Muscle layer of colon (tissue), 2 donors: ENCODE results near the gene SLC38A9.
"Not testable (repeated sequence)": the region's sequence is repeated elsewhere in the genome, so short reads cannot be mapped to it uniquely, and the experiment has no call there.

Source experiments
- H3K27ac ChIP-seq: one replicate; pipeline ENCODE4 v1.7.0; 2013; ENCODE audit warnings: low read depth, mild to moderate bottlenecking, low read length, moderate library complexity
- H3K27me3 ChIP-seq, 2 donors: one replicate each; pipeline ENCODE4 v1.7.0; 2013; ENCODE audit warnings: low read length in 2 of 2, mild to moderate bottlenecking in 2 of 2; ENCODE audit not compliant: insufficient read depth in 2 of 2, control insufficient read depth in 1 of 2
- H3K36me3 ChIP-seq: one replicate; pipeline ENCODE4 v1.7.0; 2013; ENCODE audit warnings: mild to moderate bottlenecking, low read length; ENCODE audit not compliant: insufficient read depth
- H3K4me1 ChIP-seq: one replicate; pipeline ENCODE4 v1.7.0; 2013; ENCODE audit warnings: mild to moderate bottlenecking, low read length; ENCODE audit not compliant: insufficient read depth
- H3K4me3 ChIP-seq, 2 donors: one replicate each; pipeline ENCODE4 v1.7.0; 2013; ENCODE audit warnings: low read length in 2 of 2, low read depth in 1 of 2, mild to moderate bottlenecking in 1 of 2, moderate library complexity in 1 of 2
- H3K9ac ChIP-seq: one replicate; pipeline ENCODE4 v1.7.0; 2013; ENCODE audit warnings: low read length
- H3K9me3 ChIP-seq: one replicate; pipeline ENCODE4 v1.7.0; 2013; ENCODE audit warnings: mild to moderate bottlenecking, low read length
- donor health status: abdominal sarcoma.
- donor health status: Adenocarcinoma of cecum.

The SLC38A9 gene

DNA sequence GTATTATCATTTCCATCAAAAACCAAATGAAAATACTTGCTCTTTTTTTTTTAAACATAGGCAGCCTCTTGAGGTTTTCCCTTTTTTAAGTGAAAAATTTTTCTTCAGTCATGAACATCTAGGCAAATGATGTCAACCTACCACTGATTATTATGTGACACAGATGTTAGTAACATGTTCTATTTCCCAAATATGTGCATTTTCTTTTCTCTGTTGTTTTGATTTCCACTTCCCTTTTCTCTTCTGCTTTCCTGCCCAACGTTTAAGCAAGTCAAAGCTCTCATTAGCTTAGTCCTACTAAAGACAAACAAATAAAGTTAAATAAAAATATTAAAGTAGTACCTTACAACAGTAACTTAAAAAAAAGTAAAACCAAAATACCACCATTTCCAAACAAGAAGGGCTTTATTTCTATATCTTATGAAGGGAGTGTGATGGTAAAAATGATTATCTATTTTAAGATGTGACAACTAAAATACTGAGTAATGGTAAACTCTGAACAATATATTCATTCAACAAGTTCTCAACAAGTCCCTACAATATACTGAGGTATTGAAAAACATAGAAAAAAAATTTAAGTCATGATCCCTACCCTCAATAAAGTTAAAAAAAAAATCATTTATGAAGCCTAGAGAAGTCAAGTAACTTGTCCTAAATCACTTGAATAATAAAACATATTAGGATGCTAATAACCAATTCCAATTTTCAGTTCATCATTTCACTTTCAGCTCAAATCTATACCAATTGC, 9.4 kb downstream of the SLC38A9 start:
- Histone ChIP-seq H3K4me3 (no peak overlapping the region), H3K4me1 (no peaks in the 10 kb centered on the region), H3K9me3 (no peaks in the 10 kb centered on the region), H3K27ac (no peak overlapping the region), H3K9ac (no peak overlapping the region), H3K27me3 (no peaks in the 10 kb centered on the region), H3K36me3 (no peaks in the 10 kb centered on the region)

DNA sequence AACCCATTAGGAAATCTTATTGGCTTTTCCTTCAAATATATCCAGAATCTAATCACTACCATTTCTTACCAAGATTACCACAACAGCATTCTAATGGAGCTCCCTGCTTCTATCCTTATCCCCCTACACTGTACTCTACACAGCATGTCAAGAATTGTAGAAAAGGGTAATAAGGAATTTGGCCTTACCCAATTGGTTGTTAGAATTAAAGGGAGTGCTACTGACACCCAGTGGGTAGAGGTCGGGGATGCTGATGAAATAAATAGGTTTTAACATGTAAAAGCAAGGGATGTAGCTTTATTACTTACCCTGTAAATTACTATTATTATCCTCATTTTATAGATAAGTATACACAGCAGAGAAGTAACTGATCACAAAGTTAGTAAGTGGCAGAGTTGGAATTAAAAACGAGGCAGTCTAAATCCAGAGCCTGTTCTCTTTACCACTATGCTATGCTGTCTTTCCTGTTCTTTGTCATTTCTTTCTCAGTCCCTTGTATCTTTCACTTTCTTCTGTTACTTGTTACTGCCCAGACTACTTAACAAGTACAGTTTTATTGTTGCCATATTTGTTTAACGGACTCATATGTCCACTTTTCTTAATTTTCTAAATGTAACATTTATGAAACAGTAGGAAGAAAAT, 10.5 kb downstream of the SLC38A9 start:
- Histone ChIP-seq H3K9ac (no peak overlapping the region), H3K9me3 (no peaks in the 10 kb centered on the region), H3K27ac (no peak overlapping the region), H3K36me3 (no peaks in the 10 kb centered on the region), H3K4me3 (no peak overlapping the region), H3K4me1 (no peaks in the 10 kb centered on the region), H3K27me3 (no peaks in the 10 kb centered on the region)

DNA sequence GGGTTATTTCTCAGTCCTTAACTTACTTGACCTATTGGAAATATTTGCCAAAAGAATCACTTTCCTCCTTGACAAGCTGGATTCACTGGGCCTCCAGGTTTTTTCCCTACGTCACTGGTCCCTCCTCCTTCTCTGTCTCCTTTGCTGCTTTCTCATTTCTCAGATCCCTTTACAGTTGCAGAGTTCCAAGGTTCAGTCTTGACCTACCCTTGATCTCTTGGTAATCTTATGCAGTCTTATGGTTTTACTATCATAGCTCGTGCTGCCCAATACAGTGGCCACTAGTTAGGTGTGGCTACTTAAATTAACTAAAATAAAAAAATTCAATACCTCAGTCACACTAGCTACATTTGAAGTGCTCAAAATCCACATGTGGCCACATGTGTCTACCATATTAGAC, 11.4 kb downstream of the SLC38A9 start:
- Histone ChIP-seq H3K36me3 (no peaks in the 10 kb centered on the region), H3K9ac (no peak overlapping the region), H3K9me3 (no peaks in the 10 kb centered on the region), H3K4me3 (no peak overlapping the region), H3K27ac (no peak overlapping the region), H3K4me1 (no peaks in the 10 kb centered on the region), H3K27me3 (no peaks in the 10 kb centered on the region)

DNA sequence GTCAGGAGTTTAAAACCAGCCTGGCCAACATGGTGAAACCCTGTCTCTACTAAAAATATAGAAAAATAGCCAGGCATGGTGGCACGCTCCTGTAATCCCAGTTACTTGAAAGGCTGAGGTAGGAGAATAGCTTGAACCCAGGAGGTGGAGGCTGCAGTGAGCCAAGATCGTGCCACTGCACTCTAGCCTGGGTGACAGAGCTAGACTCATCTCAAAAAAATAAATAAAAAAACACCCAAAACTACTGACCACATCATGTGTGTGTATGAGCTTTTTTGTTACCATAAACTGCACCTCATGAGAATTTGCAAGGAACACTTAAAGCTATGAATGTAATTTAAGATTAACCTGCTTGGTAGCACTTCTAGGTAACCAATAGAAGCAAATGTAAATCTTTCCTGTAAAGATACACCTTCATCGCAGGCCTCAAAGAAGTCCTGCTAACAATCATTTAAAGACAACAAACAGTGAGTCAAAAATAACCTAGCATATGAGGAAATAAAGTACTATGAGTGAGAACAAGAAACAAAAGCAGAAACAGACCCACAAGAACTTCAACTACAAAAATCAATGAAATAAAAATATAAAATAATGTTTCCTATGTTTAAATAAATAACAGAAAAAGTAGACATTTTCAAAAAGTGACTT, 13.0 kb downstream of the SLC38A9 start:
- Histone ChIP-seq H3K4me3 (no peak overlapping the region), H3K4me1 (no peaks in the 10 kb centered on the region), H3K9ac (no peak overlapping the region), H3K27ac (no peak overlapping the region), H3K27me3 (no peaks in the 10 kb centered on the region), H3K36me3 (no peaks in the 10 kb centered on the region), H3K9me3 (no peaks in the 10 kb centered on the region)

DNA sequence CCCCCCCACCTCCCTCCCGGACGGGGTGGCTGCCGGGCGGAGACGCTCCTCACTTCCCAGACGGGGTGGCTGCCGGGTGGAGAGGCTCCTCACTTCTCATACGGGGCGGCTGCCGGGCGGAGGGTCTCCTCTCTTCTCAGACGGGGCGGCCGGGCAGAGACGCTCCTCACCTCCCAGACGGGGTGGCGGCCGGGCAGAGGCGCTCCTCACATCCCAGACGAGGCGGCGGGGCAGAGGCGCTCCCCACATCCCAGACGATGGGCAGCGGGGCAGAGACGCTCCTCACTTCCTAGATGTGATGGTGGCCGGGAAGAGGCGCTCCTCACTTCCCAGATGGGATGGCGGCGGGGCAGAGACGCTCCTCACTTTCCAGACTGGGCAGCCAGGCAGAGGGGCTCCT, 15.4 kb downstream of the SLC38A9 start:
- H3K4me1 ChIP-seq, H3K27me3 ChIP-seq, H3K9me3 ChIP-seq, H3K9ac ChIP-seq, H3K27ac ChIP-seq, H3K4me3 ChIP-seq, H3K36me3 ChIP-seq: not testable (repeated sequence)

DNA sequence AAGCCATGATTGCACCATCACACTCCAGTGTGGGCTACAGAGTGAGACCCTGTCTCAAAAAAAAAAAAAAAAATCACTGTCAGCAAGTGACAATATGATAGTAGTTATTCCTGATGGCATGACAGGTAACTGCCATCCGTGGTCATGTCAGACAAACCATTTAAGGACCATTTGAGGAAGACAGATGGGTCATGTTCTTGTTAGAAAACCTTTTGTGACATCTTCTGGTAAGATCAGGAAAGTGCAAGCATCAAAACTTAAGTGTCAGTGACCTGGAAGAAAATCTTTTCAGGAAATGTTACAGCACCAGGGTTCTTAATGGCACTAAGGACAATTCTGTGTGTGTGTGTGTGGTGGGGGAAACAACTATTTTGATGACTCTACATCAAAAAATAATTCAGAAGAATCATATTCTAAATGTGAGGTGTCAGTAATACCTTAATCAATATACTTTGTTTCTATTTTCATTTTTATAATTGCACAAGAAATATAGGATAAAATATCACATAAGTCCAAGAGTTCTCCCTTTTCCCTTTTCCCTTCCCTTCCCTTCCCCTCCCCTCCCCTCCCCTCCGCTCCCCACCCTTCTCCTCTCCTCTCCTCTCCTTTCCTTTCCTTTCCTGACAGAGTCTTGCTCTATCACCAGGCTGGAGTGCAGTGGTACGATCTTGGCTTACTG, 17.8 kb downstream of the SLC38A9 start:
- no peak overlapping the region for H3K9ac ChIP-seq
- no peaks in the 10 kb centered on the region for H3K27me3 ChIP-seq
- H3K36me3 ChIP-seq, result no peaks in the 10 kb centered on the region
- no peak overlapping the region for H3K4me3 ChIP-seq
- H3K27ac ChIP-seq, result no peak overlapping the region
- H3K9me3 ChIP-seq, result no peaks in the 10 kb centered on the region
- H3K4me1 ChIP-seq, result peaks cover 18% of the 10 kb centered on the region

DNA sequence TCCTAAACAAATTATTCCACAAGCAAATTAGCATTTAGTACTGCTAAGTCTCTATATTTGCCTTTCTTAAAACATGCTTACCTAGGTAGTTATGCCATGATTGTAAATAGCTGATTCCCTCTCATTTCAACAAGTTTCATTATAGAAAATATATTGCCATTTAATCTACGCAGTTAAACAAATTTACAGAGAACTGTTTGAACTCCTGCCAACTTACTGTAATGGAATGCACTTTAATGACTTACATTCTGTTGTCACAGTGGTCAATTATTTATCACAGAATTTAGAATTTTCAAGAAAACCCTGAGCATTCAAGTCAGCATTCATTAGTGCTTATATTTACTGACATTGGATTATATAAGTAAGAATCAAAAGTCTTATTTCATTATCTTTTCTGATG, 19.6 kb downstream of the SLC38A9 start:
- H3K36me3 ChIP-seq, result no peaks in the 10 kb centered on the region
- H3K27me3 ChIP-seq, result no peaks in the 10 kb centered on the region
- no peak overlapping the region for H3K27ac ChIP-seq
- H3K9ac ChIP-seq, result no peak overlapping the region
- H3K4me3 ChIP-seq, result no peak overlapping the region
- H3K4me1 ChIP-seq, result peaks cover 18% of the 10 kb centered on the region
- H3K9me3 ChIP-seq, result no peaks in the 10 kb centered on the region

DNA sequence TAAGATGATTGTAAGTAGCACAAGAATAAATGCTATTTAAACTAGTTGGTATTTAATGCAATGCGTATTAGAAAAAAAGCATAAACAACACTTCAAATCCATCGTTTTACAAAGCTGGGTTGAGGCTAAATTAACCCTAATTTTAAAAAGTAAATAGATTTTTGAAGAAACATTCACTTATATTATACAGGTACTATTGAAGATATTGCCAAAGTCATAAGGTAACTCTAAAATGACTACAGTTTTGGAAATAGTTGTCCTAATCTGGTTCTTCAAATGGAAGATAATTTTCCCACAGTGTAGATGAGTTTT, 20.1 kb downstream of the SLC38A9 start:
- H3K4me1 ChIP-seq, result peaks cover 18% of the 10 kb centered on the region
- no peaks in the 10 kb centered on the region for H3K9me3 ChIP-seq
- H3K36me3 ChIP-seq, result no peaks in the 10 kb centered on the region
- H3K9ac ChIP-seq, result no peak overlapping the region
- no peak overlapping the region for H3K27ac ChIP-seq
- no peaks in the 10 kb centered on the region for H3K27me3 ChIP-seq
- no peak overlapping the region for H3K4me3 ChIP-seq

DNA sequence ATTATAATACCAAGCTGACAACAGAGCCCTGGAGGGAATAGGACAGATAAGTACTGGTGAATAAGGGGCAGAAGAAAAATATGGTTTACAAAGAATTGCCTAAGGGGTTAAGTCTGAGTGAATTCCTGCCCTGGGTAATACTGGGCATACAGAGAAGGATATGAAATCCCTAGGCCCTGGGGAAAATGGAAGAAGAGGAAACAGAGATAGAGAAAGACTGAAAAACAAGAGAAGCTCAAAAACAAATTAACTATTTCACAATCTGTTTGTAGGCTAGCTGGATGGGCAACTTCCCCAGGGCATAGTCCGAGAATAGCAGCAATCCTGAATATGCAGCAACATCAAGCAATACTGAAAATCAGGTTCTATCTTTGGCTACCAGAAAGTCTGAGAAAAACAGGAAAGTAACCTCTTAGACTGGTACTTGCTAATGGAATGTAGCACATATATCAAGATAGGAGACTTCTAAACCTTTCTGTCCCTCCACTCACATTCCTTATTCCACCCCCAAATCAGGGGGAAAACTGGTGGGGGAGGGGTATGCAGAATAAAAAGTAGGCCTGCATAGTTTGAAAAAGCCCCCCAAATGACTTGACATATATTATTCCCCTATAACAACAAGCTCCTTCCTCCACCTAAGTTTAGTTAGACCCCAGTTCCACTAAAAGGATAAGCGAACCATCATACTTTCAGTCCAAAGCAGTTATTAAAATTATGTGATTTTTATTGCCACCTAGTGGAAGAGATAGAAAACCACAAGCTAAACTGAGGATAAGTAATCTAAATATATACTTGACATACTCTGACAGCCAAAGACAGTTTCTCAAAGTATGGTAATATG, 20.6 kb downstream of the SLC38A9 start:
- Histone ChIP-seq H3K4me3 (peak overlapping the region in 1 of 2 donors; percentile 7), H3K9ac (no peak overlapping the region), H3K4me1 (peaks cover 18% of the 10 kb centered on the region), H3K27me3 (no peaks in the 10 kb centered on the region), H3K27ac (peak overlapping the region; percentile 10), H3K9me3 (no peaks in the 10 kb centered on the region), H3K36me3 (no peaks in the 10 kb centered on the region)

DNA sequence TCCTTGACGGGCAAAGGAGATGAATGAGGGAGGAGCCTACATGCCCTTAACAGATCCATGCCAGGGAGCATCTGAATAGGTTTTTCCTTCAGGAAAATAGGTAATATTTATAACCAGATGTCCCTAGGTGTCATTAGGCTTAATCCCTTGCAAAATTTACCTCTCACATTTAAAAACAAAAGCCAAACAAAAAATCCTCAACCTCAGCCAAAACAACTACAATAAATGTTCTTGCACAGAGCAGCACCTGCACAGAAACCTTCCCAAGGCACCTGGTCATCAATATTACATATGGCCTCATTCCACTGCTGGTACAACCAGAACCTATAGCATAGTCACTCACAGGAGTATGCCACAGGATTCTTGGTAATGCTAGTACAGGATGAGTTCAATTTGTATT, 30.1 kb downstream of the SLC38A9 start:
- Histone ChIP-seq H3K36me3 (no peaks in the 10 kb centered on the region), H3K9me3 (no peaks in the 10 kb centered on the region), H3K4me1 (peaks cover 14% of the 10 kb centered on the region), H3K27ac (no peak overlapping the region), H3K4me3 (no peak overlapping the region), H3K27me3 (no peaks in the 10 kb centered on the region), H3K9ac (no peak overlapping the region)

DNA sequence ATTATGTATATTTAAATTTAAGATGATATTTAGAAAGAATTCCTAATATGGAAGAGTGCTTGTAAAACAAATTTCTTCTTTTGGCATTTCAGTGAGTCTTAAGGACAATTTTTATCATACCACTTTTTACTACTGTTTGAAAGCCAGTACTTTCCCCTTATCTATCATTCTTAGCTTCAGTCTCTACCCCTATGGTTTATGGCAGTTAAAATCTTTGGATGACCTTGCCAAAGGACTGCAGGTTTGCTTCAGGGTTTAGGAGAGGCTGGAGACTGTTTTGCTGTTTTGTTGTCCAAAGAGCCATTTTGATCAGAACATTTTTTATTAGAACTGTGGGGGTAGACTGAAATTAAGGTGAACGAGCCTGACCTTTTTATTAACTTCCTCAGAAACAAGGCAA, 30.8 kb downstream of the SLC38A9 start:
- Histone ChIP-seq H3K4me3 (no peak overlapping the region), H3K27me3 (no peaks in the 10 kb centered on the region), H3K9me3 (no peaks in the 10 kb centered on the region), H3K4me1 (peaks cover 19% of the 10 kb centered on the region), H3K36me3 (no peaks in the 10 kb centered on the region), H3K9ac (no peak overlapping the region), H3K27ac (no peak overlapping the region)
